HG03196 (cell line): Measurements from ENCODE around the gene NEO1.
"Not testable (repeated sequence)": the region's sequence is repeated elsewhere in the genome, so short reads cannot be mapped to it uniquely, and the experiment has no call there.

Source experiments
- ATAC-seq: cut with Tn5 transposase; IDR thresholded peaks from one replicate; pipeline ENCODE4 v1.9.1; 2021; ENCODE audit not compliant: unreplicated experiment

The NEO1 gene

DNA sequence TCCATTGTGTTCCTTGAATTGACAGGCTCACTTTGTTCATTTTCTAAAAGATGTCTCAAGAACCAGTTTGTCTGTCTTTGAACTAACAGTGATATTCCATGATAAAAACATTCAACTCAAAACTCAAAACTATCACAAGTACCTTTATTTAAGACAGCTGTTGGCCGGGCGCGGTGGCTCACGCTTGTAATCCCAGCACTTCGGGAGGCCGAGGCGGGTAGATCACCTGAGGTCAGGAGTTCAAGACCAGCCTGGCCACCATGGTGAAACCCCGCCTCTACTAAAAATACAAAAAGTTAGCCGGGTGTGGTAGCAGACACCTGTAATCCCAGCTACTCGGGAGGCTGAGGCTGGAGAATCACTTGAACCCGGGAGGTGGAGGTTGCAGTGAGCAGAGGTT lies 248.0 kb downstream of the NEO1 start:
- not testable (repeated sequence) for ATAC-seq

DNA sequence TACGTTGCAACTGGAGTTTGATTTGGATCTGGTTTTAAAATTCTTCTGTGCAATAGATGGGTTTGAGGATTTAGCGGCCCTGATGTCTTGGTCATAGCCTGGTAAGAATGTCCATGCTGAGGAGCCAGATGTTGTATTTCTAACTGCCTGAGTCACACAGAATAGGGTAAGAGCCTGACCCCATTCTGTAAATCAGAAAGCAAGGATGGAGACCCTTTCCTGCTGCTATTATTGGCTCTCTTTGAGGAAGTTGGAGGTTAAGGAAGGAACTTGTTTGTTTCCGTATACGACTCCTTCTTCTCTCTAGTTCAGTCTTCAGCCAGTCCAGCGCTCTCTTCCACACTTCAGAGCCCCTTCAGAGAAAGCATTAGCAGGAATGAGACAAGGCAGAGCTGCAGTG lies 251.4 kb downstream of the NEO1 start:
- no peak for ATAC-seq

GRCh38 chr15:73305331-73306211 lies 253.3 kb downstream of the NEO1 start:
- no peak for ATAC-seq

DNA sequence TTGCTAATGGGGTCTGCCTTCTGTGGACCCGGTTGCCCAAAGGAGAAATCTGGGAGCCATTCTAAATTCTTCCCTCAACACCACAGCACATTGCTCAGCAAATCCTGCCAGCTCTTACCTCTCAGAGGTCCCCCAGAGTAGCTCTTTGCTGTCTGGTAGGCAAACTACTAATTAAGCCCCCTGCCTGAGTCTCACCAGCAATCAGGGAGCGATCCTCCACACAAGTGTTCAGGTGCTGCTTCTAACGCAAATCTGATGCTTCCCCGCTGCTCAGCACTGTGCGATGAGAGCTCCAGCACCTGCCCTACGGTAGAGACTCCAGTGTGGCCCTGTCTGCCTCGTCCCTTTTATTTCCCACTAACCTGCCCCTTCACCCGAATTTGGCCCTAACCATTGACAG lies 256.0 kb downstream of the NEO1 start:
- ATAC-seq: no peak

DNA sequence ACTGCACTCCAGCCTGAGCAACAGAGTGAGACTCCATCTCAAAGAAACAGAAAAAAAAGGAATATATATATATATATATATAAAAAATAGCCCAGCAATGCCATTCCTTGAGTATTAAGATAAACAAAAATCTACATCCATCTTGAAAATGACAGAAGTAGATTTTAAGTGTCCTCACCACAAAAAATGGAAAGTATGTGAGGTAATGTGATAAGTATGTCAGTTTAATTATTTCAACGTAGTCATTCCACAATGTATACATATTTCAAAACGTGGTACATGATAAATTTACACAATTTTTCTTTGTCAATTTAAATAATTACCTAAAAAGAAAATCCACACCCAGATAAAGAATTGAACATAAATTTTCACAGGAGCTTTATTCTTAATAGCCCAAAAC lies 261.6 kb downstream of the NEO1 start:
- ATAC-seq: no peak

DNA sequence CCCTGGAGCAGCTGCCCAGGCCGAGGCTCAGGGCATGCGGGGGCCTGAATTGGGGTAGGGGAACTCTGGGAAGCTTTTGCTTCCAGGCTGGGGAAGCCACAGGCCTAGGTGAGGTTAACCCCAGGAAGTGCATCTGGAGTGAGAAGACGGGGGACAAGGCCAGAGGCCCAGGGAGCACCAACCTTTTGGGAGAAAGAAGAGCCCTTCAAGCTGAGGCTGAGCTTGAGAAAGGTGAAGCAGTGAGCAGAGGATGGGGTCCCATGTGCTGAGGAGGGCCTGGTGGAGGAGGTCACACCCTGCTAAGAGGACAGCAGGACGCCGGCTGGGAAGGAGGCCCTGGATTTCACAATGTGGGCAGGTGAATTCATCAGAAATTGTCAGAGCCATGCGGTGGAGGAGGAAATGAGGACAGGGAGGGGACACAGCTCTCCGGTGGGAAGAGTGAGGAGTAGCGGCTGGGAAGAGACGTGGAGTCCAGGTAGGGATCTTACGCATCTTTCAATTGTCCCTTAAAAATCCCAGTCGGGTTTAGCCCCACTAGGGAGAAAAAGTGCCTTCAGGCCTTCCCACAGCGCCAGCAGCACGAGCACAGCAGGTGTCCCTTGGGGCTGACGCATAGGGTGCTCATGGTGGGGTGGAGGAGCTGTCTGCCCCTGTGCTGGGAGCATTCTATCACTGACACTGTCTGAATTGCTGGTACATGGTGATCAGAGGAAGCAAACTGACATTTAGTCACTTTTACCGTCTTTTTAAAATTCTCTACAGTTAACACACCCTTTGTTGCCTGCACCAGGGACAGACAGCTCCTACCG lies 265.6 kb downstream of the NEO1 start:
- no peak for ATAC-seq

DNA sequence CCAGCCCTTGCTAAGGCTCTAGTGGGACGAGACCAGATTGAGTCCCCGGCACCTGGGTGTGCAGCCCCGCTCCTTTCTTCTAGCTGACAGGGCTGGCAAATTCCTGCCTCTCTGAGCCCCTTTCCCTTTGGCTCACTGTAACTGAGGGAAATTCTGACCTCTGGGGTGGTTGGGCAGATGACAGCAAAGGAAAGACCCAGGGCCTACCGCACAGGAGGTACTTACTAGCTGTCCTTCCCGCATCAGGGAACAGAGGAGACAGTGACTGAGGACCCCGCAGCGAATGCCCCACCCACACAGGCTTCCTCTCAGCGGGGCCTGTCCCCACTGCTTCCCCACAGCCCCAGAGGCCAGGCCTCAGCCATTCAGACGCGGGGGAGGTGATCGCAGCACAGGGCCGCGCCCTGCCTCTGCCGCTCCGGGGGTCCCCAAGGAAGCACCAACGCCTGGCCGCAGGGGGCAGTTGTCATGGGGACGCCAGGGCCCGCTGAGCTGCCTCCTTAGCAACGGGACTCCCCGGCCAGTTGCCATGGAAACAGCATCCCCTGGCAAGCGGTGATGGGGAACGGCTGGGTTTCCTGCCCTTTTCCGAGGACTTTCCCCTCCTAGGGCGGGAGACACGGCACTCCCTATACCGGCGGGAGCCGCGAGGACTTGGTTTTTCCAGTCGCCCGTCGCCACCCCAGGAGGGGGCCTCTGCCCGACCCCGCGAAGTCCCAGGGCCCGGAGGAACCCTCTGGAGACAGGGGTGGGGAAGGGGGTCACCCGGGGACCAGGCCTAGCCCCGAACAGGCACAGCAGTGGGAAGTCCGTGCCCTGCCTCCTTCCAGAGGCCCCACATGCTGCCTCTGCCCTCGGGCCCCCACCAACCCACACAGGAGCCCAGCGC lies 266.4 kb downstream of the NEO1 start:
- no peak for ATAC-seq

DNA sequence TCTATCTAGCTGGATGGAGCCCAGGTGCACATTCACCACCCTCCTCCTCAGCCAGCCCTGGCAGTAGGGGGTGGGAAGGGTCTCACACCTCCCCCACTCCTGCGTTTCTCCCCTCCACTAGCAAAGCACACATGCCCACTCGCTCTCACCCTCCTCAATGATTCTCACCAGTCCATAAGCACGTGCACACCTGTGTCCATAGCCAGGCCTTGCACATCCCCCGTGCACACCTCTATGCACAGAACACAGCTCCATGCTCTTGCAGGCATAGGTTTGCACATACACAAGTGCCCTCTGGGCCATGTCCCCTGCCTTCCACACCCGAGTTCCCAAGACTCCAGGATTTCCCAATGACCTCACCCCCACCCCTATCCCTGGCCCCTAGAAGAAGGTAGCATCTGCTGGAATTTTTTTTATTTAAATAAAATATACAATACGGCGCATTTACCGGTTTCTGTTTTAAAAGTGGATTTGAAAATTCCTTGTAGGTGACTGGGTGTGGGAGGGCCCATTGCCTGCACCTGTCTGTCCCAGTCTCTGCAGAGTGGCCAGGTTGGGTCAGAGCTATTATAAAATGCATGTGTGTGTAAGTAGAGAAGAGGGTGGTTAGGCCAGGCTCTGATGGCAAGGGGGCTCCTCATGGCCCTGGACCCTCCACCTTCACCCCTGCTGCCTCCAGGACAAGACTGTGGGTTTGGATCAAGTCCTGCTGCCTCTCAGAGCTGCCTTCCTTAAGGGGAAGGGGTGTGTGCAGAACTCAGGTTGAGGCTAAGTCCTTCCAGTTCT lies 267.4 kb downstream of the NEO1 start:
- ATAC-seq: no peak

- no peak for ATAC-seq
Observed at GRCh38 chr15:73320619-73321180, 268.4 kb downstream of the NEO1 start.

- ATAC-seq: no peak
Observed at GRCh38 chr15:73321496-73322450, 269.5 kb downstream of the NEO1 start.

DNA sequence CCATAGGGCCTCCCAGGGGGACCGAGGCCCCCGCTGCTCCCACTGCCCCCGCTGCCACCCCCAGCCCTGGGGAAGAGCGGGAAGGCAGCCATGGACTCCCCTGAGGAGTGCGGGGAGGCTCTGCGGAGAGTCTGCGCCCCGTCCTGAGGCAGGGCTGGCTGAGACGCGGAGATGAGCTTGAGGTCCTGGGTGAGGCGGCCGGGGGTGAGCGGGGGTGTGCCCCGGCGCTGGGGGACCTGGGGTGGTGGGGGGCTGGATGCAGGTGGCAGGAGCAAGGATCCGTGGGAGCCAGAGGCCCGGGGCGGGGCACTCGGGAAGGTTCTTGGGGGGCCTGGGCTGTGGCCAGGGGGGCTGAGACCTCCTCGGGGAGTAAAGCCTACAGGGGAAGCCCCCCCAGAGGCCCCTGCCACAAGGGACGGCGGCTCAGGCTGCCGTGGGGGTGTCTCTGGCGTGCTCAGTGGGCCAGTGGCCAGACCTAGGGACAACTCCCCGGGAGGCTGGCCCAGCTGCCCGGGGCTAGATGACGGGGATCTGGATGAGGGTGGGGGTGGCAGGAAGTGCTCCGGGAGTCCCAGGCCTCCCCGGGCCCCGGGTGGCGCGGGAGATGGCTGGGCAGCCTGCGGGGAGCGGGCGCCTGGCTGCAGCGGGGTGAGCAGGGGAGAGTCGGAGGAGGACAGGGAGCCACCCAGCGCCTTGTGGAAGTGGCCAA lies 270.6 kb downstream of the NEO1 start:
- no peak for ATAC-seq

- no peak for ATAC-seq
Observed at GRCh38 chr15:73323374-73323955, 271.2 kb downstream of the NEO1 start.

DNA sequence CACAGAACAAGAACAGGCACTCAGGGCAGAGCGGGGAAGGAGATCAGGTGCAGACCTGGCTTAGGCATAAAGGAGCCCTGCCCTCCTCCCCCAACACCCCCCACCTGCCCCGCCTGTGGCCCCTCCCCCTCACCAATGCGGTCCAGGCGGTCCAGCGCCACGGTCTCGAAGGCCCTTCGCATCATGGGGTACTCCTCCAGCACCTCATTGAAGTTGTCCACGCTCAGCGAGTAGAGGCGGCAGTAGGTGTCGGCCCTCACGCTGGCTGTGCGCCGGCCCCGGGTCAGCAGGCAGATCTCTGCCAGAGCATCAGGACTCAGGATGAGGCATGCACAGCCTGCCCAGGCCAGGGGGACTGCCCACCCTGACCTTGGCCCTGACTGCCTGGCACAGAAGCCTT lies 271.7 kb downstream of the NEO1 start:
- no peak for ATAC-seq

- no peak for ATAC-seq
Observed at GRCh38 chr15:73324496-73325170, 272.4 kb downstream of the NEO1 start.

GRCh38 chr15:73325191-73325861 lies 273.1 kb downstream of the NEO1 start:
- ATAC-seq: no peak

DNA sequence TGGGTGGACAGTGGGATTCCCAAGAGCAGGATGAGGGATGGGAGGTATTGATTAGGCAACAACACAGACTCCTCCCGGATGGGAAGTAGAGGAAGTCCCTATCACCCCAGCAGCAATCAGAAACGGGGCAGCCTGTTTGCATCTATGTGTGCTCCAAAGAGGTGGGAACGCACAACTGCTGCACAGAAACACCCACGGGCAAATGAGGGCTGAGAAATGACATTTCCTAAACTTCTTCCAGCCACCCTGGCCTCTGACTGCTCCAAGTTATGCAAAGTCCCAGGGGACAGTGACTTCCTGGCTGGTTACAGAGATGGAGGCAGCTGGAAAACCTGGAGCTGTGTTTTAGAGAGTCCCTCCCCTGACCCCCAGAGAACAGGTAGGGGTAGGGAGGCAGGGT lies 273.9 kb downstream of the NEO1 start:
- ATAC-seq: no peak
